Adipocyte (in vitro differentiated cells): Measurements from ENCODE around the gene ANXA1.
"Not testable (repeated sequence)": the region's sequence is repeated elsewhere in the genome, so short reads cannot be mapped to it uniquely, and the experiment has no call there.

Experiments used
- DNase-seq: peaks from one replicate; pipeline ENCODE4 v3.0.0-alpha.2; 2015; ENCODE audit warnings: low read depth
- H3K27me3 ChIP-seq: replicated peaks from 2 replicates; pipeline ENCODE4 v1.7.0; 2013; ENCODE audit warnings: mild to moderate bottlenecking, low read length, moderate library complexity; ENCODE audit not compliant: control insufficient read depth, insufficient read depth
- H3K36me3 ChIP-seq: 2 replicates; pipeline ENCODE4 v1.7.0; 2013; ENCODE audit warnings: low read length, mild to moderate bottlenecking, moderate library complexity; ENCODE audit not compliant: control insufficient read depth, insufficient read depth, severe bottlenecking
- H3K4me1 ChIP-seq: 2 replicates; pipeline ENCODE4 v1.7.0; 2013; ENCODE audit warnings: mild to moderate bottlenecking, low read length, moderate library complexity; ENCODE audit not compliant: control insufficient read depth, insufficient read depth
- H3K4me3 ChIP-seq: 2 replicates; pipeline ENCODE4 v1.7.0; 2013; ENCODE audit warnings: mild to moderate bottlenecking, low read length, moderate library complexity
- H3K9ac ChIP-seq: 2 replicates; pipeline ENCODE4 v1.7.0; 2013; ENCODE audit warnings: mild to moderate bottlenecking, low read length, moderate library complexity
- H3K9me3 ChIP-seq: 2 replicates; pipeline ENCODE4 v1.7.0; 2013; ENCODE audit warnings: mild to moderate bottlenecking, low read length, moderate library complexity; ENCODE audit not compliant: control insufficient read depth

Gene ANXA1, protein sequence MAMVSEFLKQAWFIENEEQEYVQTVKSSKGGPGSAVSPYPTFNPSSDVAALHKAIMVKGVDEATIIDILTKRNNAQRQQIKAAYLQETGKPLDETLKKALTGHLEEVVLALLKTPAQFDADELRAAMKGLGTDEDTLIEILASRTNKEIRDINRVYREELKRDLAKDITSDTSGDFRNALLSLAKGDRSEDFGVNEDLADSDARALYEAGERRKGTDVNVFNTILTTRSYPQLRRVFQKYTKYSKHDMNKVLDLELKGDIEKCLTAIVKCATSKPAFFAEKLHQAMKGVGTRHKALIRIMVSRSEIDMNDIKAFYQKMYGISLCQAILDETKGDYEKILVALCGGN

DNA sequence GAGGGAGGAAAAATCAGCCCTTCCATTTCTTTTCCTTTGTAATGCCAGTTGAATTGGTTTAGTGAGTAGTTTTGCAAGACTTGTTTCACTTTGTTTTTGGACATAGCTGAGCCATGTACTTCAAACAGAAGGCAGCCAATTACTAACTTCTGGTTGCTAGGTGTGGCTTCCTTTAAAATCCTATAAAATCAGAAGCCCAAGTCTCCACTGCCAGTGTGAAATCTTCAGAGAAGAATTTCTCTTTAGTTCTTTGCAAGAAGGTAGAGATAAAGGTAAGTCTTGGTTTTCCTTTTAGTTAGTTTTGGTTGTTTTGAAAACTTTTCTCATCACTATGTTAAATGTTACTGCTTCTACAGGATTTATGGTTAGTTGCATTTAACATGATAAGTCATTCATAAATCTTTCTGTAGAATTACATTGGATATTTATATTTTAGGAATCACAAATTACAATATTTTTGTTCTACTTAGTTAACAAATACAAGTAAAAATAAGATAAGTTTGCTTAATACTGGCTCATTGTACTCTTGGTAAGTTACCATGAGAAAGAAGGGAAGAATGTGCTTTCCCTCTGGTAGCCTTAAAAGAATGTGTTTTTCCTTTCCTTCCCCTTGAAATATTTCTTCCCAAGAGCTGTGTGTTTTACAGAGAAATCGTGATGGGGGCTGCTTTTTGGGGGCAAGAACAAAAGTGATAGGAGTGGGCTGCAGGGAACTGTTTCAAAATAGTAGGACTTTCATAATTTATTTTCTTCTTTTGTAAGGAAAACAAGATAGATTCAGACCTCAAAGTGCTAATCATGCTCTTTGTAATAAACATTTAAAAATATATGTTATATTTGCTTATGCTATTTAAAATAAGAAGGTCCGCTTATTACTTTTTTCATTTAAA is at the start of gene ANXA1:
TSS of gene ANXA1 (plus strand) at position 213 of the 890 bp plus-strand sequence. CDS start 6,671 bp downstream, outside the sequence.
- peak within 1 kb of the TSS; percentile 98 for H3K9ac ChIP-seq
- H3K36me3 ChIP-seq: peaks cover 27% of the 10 kb centered on the region
- H3K4me1 ChIP-seq: peaks cover 60% of the 10 kb centered on the region
- H3K4me3 ChIP-seq: peak within 1 kb of the TSS; percentile 95
- peak; percentile 92 for DNase-seq
- no peaks in the 10 kb centered on the region for H3K9me3 ChIP-seq
- H3K27me3 ChIP-seq: no peaks in the 10 kb centered on the region

DNA sequence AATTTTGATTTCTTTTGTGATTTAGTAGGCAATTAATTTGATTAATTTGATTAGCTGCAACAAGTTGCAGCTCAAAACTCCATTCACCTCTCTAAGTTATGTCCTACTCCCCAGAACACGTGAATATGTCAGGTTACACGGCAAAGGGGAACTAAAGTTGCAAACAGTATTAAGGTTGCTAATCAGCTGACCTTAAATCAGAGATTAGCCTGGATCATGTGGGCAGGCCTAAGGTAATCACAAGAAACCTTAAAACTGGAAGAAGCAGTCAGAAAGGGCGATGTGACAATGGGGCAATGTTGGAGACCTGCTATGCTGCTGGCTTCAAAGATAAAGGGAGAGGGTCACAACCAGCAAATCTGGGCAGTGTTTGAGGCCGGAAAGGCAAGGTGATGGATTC is 47.3 kb upstream of the ANXA1 start:
- no peak overlapping the region for H3K9ac ChIP-seq
- H3K36me3 ChIP-seq: no peaks in the 10 kb centered on the region
- H3K4me1 ChIP-seq: peaks cover 5% of the 10 kb centered on the region
- H3K9me3 ChIP-seq: no peaks in the 10 kb centered on the region
- DNase-seq: no peak
- no peak overlapping the region for H3K4me3 ChIP-seq
- H3K27me3 ChIP-seq: no peaks in the 10 kb centered on the region

DNA sequence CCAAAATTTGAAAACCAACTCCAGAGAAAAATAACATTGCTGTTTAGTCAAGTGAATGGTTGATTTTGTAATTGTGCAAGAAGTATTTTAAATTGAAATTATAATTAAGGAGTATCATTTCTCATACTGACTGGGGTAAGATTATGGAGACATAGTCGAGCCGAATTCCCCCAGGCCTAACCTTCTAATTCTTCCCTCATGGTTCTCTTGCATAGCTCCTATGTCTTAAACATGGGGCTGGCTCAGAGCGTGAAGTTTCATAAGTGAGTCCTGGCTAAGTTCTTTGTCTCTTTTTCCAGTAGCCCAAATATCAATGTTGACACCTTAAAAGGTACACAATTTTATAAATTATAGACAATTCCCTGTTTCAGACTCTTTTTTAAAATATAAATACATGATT is 46.7 kb upstream of the ANXA1 start:
- H3K36me3 ChIP-seq: no peaks in the 10 kb centered on the region
- H3K4me3 ChIP-seq: no peak overlapping the region
- H3K4me1 ChIP-seq: peaks cover 5% of the 10 kb centered on the region
- DNase-seq: no peak
- H3K9ac ChIP-seq: no peak overlapping the region
- H3K27me3 ChIP-seq: no peaks in the 10 kb centered on the region
- no peaks in the 10 kb centered on the region for H3K9me3 ChIP-seq

DNA sequence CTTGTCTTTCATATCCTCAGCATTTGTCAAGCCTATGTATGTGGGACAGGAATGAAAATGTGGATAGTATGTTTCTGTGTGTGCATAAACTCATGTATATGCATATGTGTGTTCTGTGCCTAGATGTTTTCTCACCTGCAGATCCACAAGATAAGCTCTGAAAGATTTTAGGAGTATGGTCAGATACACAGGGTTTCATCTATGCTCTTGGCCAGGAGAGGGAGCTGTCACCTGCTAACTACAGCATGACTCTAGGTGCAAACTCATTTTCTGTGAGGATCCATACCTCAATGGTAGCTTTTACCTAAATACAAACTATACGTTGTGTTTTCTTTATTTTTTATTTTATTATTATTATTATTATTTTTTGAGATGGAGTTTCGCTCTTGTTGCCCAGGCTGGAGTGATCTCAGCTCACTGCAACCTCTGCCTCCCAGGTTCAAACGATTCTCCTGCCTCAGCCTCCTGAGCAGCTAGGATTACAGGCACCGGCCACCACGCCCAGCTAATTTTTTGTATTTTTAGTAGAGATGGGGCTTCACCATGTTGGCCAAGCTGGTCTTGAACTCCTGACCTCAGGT is 44.1 kb upstream of the ANXA1 start:
- not testable (repeated sequence) for H3K9ac ChIP-seq, H3K27me3 ChIP-seq, H3K4me3 ChIP-seq, H3K4me1 ChIP-seq, H3K9me3 ChIP-seq, H3K36me3 ChIP-seq
- peak; percentile 79 for DNase-seq

DNA sequence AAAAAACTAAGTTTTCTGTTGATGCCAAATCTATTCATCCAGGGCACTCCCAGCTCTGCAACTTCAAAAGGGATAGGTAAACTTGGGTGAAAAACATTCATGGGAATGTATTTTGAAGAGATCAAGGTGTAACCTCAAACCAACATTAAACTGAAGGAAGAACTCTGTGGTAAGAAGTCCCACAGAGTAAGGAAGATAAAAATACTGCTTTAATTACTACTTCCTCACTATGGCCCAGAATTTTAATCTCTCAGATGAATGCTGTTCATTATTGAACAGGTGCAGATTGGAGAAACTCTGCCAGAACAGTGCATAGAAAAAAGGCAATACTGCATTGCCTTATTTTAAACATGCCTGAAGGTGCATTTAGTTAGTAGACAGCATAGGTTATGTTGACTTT is 37.6 kb upstream of the ANXA1 start:
- Histone ChIP-seq H3K4me1 (peaks cover 17% of the 10 kb centered on the region), H3K9me3 (no peaks in the 10 kb centered on the region), H3K27me3 (no peaks in the 10 kb centered on the region), H3K36me3 (no peaks in the 10 kb centered on the region), H3K4me3 (no peak overlapping the region), H3K9ac (no peak overlapping the region)
- no peak for DNase-seq

DNA sequence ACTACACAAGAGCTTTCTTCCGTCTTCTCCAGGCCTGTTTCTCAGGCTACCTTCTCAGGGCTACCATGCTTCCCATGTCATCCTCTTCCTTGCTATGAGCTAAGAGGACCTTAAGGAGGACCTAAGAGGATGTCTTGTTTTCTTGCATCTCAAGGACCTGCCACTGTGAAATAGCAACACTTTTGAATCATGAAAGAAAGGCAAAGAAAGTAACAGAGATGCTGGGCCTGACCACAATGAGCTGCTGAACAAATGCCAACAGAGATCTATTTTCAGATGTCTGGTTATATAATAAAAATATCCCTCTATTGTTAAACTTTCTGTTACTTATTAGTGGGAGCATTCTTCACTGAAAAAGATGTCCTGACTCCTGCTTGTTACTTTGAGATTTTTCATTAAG is 36.7 kb upstream of the ANXA1 start:
- Histone ChIP-seq H3K9me3 (no peaks in the 10 kb centered on the region), H3K27me3 (no peaks in the 10 kb centered on the region), H3K9ac (no peak overlapping the region), H3K4me3 (no peak overlapping the region), H3K4me1 (peaks cover 18% of the 10 kb centered on the region), H3K36me3 (no peaks in the 10 kb centered on the region)
- DNase-seq: no peak

DNA sequence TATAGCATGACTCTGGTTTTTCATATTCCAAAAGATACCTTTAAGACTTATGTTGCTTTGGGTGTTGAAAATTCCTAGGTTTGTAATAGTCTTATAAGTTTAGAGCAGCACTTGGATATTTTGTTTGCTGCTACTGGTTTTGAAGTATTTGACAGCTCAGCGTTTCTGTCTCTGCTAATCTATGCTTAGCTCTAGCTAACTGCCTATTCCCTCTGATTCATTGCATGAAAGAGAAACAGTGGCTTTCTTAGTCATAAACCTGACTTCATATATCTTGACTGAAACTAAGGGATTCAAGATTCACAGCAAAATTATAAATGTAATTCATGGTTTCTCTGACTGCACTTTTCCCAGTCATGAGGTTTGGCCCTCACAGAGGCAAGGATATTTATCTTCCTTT is 35.6 kb upstream of the ANXA1 start:
- Histone ChIP-seq H3K9ac (no peak overlapping the region), H3K4me3 (peak overlapping the region; percentile 1), H3K27me3 (no peaks in the 10 kb centered on the region), H3K9me3 (no peaks in the 10 kb centered on the region), H3K4me1 (peaks cover 18% of the 10 kb centered on the region), H3K36me3 (no peaks in the 10 kb centered on the region)
- peak; percentile 71 for DNase-seq

DNA sequence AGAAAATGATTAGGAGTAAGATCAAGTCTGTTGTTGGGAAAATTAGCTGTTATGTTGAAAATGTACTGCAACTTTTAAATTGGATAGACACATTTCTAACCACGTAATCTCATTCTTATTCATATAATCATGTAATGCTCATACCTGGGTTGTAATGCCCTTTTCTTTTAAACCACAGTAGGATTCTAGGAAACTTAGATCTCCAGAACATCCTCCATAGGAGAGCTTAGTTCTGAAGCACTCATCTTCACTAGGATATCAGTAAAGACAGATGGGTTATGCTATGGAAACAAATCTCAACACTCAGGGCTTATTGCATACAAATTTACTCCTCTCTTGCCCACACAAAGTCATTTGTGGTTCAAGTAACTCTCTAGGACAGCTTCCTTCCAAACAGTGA is 34.8 kb upstream of the ANXA1 start:
- H3K36me3 ChIP-seq: no peaks in the 10 kb centered on the region
- H3K9me3 ChIP-seq: no peaks in the 10 kb centered on the region
- H3K27me3 ChIP-seq: no peaks in the 10 kb centered on the region
- H3K9ac ChIP-seq: no peak overlapping the region
- no peak for DNase-seq
- no peak overlapping the region for H3K4me3 ChIP-seq
- H3K4me1 ChIP-seq: peaks cover 18% of the 10 kb centered on the region

DNA sequence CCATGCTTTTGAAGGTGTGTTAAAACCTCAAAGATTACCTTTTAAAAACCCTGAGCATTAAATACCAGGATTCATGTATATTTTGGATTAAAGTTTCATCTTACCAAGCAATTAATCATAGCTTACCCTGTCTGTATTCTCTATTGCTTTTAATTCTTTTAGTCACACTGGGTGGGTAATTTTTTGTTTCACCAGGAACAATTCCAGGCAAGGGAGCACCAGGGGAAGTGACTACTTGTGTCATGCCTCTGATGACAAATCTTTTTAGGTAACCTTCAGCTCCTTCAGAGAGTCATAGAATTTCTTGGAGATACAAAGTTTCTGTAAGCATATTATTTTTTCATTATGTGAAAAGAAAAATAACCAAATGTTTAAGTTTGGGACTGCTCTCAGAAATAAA is 33.4 kb upstream of the ANXA1 start:
- Histone ChIP-seq H3K9me3 (no peaks in the 10 kb centered on the region), H3K36me3 (no peaks in the 10 kb centered on the region), H3K4me1 (peaks cover 18% of the 10 kb centered on the region), H3K27me3 (no peaks in the 10 kb centered on the region), H3K4me3 (peak overlapping the region; percentile 17), H3K9ac (no peak overlapping the region)
- no peak for DNase-seq

DNA sequence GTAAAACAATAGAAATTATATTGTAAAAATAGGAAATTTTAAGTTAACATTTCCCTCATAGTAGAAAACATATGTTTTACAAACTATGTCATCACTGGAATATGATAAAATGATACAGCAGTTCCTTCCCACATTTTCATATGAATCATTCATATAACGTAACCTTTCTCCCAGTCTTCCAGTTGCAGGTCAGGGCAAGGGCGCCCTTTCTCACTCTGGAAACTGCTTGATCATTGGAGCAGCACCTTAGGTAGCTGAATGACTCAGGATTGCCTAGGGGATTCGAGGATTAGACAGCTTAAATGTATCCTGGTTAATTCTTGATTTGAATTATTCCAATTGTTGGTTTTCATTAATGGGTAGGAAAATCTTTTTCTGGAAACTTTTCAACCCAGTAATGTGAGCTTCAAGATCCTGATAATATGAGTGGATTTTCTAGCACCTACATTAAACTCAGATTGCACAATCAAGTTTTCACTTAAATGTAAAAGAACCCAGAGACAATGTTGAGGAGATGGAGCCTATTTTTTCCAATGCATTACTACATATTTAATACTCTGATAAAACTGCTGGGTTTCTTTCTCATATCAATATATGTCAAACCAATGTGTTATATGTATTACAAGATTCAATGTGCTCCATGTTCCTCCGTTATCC is 32.6 kb upstream of the ANXA1 start:
- H3K4me3 ChIP-seq: peak overlapping the region; percentile 17
- H3K36me3 ChIP-seq: no peaks in the 10 kb centered on the region
- H3K4me1 ChIP-seq: peaks cover 18% of the 10 kb centered on the region
- H3K9ac ChIP-seq: no peak overlapping the region
- H3K9me3 ChIP-seq: no peaks in the 10 kb centered on the region
- DNase-seq: peak; percentile 58
- H3K27me3 ChIP-seq: no peaks in the 10 kb centered on the region
